ENCODE data around the gene RPUSD3.

- no peak for TF ChIP-seq ZNF621 (tag by site-specific recombination; IDR thresholded peaks at IDR 0.05)
- no peak for TF ChIP-seq ZFP37 (tag by site-specific recombination; IDR thresholded peaks at IDR 0.05)
- no peak for TF ChIP-seq GLI2 (tag by site-specific recombination; IDR thresholded peaks at IDR 0.05; ENCODE audit: borderline replicate concordance, low read depth)
These were observed 36.2 kb upstream of the RPUSD3 start, which contains the start of gene CIDEC for GRCh38 chr3:9879830-9880549.

Measured in HEK293 (cell line).